Endothelial cell (in vitro differentiated cells): ENCODE measurements around the gene GAS2L1. TPM values are rescaled to one million over a fixed set of nuclear protein-coding genes. Genes with fewer than 3 reads are reported as not detected.

ENCODE experiments used
- DNase-seq: peaks from one replicate; pipeline ENCODE4 v3.0.0; 2021; ENCODE audit warnings: low spot score
- H3K27ac Mint-ChIP-seq: one replicate; pipeline ENCODE4 v1.8.0; 2021; ENCODE audit warnings: mixed read lengths, inconsistent platforms; ENCODE audit not compliant: unreplicated experiment
- H3K27me3 Mint-ChIP-seq: one replicate; pipeline ENCODE4 v1.8.0; 2021; ENCODE audit warnings: mild to moderate bottlenecking, moderate library complexity, mixed read lengths, inconsistent platforms; ENCODE audit not compliant: unreplicated experiment
- H3K36me3 Mint-ChIP-seq: one replicate; pipeline ENCODE4 v1.8.0; 2021; ENCODE audit warnings: mild to moderate bottlenecking, low read depth, mixed read lengths, inconsistent platforms; ENCODE audit not compliant: unreplicated experiment
- H3K4me1 Mint-ChIP-seq: one replicate; pipeline ENCODE4 v1.8.0; 2021; ENCODE audit warnings: mild to moderate bottlenecking, mixed read lengths, inconsistent platforms; ENCODE audit not compliant: unreplicated experiment
- H3K4me3 Mint-ChIP-seq: one replicate; pipeline ENCODE4 v1.8.0; 2021; ENCODE audit warnings: mild to moderate bottlenecking, mixed read lengths, inconsistent platforms; ENCODE audit not compliant: unreplicated experiment
- H3K9me3 Mint-ChIP-seq: one replicate; pipeline ENCODE4 v1.8.0; 2021; ENCODE audit warnings: mixed read lengths, inconsistent platforms; ENCODE audit not compliant: unreplicated experiment
- CTCF ChIP-seq: fragments of 200-600 bp; sonication (generic); IDR thresholded peaks from one replicate; pipeline ENCODE4 v1.5.0; 2021; ENCODE audit warnings: antibody characterized with exemption; ENCODE audit not compliant: unreplicated experiment
- long read RNA-seq: library from polyadenylated mRNA; unstranded; transcript quantifications from one replicate; pipeline ENCODE4 v2.0.0, GENCODE V29; 2020; ENCODE audit not compliant: unreplicated experiment
- total RNA-seq: library from RNA; stranded (reverse); fragmentation: NEBNext Ultra II Directional; extraction: Animal tissue kit (Norgen Biotek cat#: 25700); gene quantifications from one replicate; pipeline ENCODE4 v1.2.1, GENCODE V29; 2021; ENCODE audit not compliant: unreplicated experiment

GAS2L1 gene
- 33.6 TPM for total RNA-seq
- long read RNA-seq, partial matches to known transcripts = 5 of 15 reads
- long read RNA-seq, other reads (novel, unspliced or antisense) = 4 of 15 reads

GRCh38 chr22:29306175-29306834, at the start of gene GAS2L1:
Gene GAS2L1 (plus strand): TSS chr22:29306650. CDS start chr22:29308106, 1,456 bp downstream.
- Mint-ChIP-seq H3K27me3 (peaks cover 19% of the 10 kb centered on the region), H3K36me3 (peaks cover 12% of the 10 kb centered on the region), H3K4me3 (peak within 1 kb of the TSS; percentile 97), H3K27ac (peak within 1 kb of the TSS; percentile 82), H3K9me3 (no peaks in the 10 kb centered on the region), H3K4me1 (peaks cover 20% of the 10 kb centered on the region)
- TF ChIP-seq CTCF = peak; percentile 60
- peak; percentile 88 for DNase-seq

- H3K27ac Mint-ChIP-seq = peak overlapping the region; percentile 24
- peaks cover 3% of the 10 kb centered on the region for H3K36me3 Mint-ChIP-seq
- peaks cover 3% of the 10 kb centered on the region for H3K4me1 Mint-ChIP-seq
- TF ChIP-seq CTCF = no peak
- H3K27me3 Mint-ChIP-seq = peaks cover 6% of the 10 kb centered on the region
- no peak for DNase-seq
- no peak overlapping the region for H3K4me3 Mint-ChIP-seq
- no peaks in the 10 kb centered on the region for H3K9me3 Mint-ChIP-seq
Measured at GRCh38 chr22:29257751-29258181, 48.7 kb upstream of the GAS2L1 start.

- DNase-seq = no peak
- Mint-ChIP-seq H3K9me3 (no peaks in the 10 kb centered on the region), H3K27ac (peak overlapping the region; percentile 24), H3K36me3 (peaks cover under 1% of the 10 kb centered on the region), H3K4me1 (peaks cover 3% of the 10 kb centered on the region), H3K27me3 (peaks cover 3% of the 10 kb centered on the region), H3K4me3 (no peak overlapping the region)
- TF ChIP-seq CTCF = no peak
Measured at GRCh38 chr22:29258407-29259252, 47.8 kb upstream of the GAS2L1 start.

GRCh38 chr22:29259253-29259899, 47.1 kb upstream of the GAS2L1 start:
- H3K27me3 Mint-ChIP-seq = peaks cover 2% of the 10 kb centered on the region
- no peak for DNase-seq
- H3K27ac Mint-ChIP-seq = peak overlapping the region; percentile 48
- H3K4me1 Mint-ChIP-seq = peaks cover 3% of the 10 kb centered on the region
- no peak for TF ChIP-seq CTCF
- H3K9me3 Mint-ChIP-seq = no peaks in the 10 kb centered on the region
- no peaks in the 10 kb centered on the region for H3K36me3 Mint-ChIP-seq
- H3K4me3 Mint-ChIP-seq = peak overlapping the region; percentile 11
